GM12864 (cell line): Measurements from ENCODE around the gene BARX2.

Experiments used
- DNase-seq: peaks from one replicate; pipeline ENCODE4 v3.0.0-alpha.2; 2011; ENCODE audit warnings: low read depth
- H3K4me3 ChIP-seq: 2 replicates; pipeline ENCODE4 v1.5.1; 2011; ENCODE audit warnings: mild to moderate bottlenecking, low read depth, low read length, control low read depth
- CTCF ChIP-seq: IDR thresholded peaks from 2 replicates; pipeline ENCODE4 v1.5.1; 2011; ENCODE audit warnings: low read depth, mild to moderate bottlenecking, moderate library complexity, low read length, control low read depth, inconsistent platforms; ENCODE audit errors: missing control alignments

The BARX2 gene

GRCh38 chr11:129390303-129390821 is 14.7 kb downstream of the BARX2 start:
- TF ChIP-seq CTCF: no peak
- DNase-seq: no peak

GRCh38 chr11:129391360-129391759 is 15.7 kb downstream of the BARX2 start:
- TF ChIP-seq CTCF: no peak
- no peak overlapping the region for H3K4me3 ChIP-seq
- no peak for DNase-seq

More at GRCh38 chr11:129390303-129390821, 14.7 kb downstream of the BARX2 start:
- H3K4me3 ChIP-seq: no peak overlapping the region

- DNase-seq: no peak
- TF ChIP-seq CTCF: no peak
- no peak overlapping the region for H3K4me3 ChIP-seq
Measured at GRCh38 chr11:129391821-129392220, 16.2 kb downstream of the BARX2 start.

- no peak for DNase-seq
- TF ChIP-seq CTCF: no peak
- H3K4me3 ChIP-seq: no peak overlapping the region
Measured at GRCh38 chr11:129392995-129393394, 17.3 kb downstream of the BARX2 start.

GRCh38 chr11:129394709-129395108 is 19.1 kb downstream of the BARX2 start:
- no peak overlapping the region for H3K4me3 ChIP-seq
- TF ChIP-seq CTCF: no peak
- no peak for DNase-seq

GRCh38 chr11:129395432-129395831 is 19.8 kb downstream of the BARX2 start:
- no peak for DNase-seq
- no peak for TF ChIP-seq CTCF
- H3K4me3 ChIP-seq: no peak overlapping the region

GRCh38 chr11:129395883-129396282 is 20.2 kb downstream of the BARX2 start:
- DNase-seq: no peak
- H3K4me3 ChIP-seq: no peak overlapping the region
- no peak for TF ChIP-seq CTCF
